ENCODE results near the gene ZNF446. TPM values are rescaled to one million over a fixed set of nuclear protein-coding genes. Genes with fewer than 3 reads are reported as not detected.
A peak's percentile ranks its signal among the peaks of the same experiment; 100 is the strongest.

The ZNF446 gene
- total RNA-seq, 1 experiment from 2014 or later: 8.9 TPM

- DNase-seq (no peak), ATAC-seq (peak; percentile 49)
- ChIA-PET POLR2A (ENCODE audit: unreplicated experiment) (no interaction called here), CTCF (interaction anchor here (0.6 kb wide), 1 partner anchor 621 kb away, joined by 4 read pairs; no protein-coding TSS in a partner anchor)
- H3K9me3 ChIP-seq (ENCODE audit: low read length): no peaks in the 10 kb centered on the region
- peak overlapping the region; percentile 93 for H3K4me2 ChIP-seq (ENCODE audit: low read length)
- H3F3A ChIP-seq (ENCODE audit: low read length, unreplicated experiment): no peaks in the 10 kb centered on the region
- no peaks in the 10 kb centered on the region for H3K27me3 ChIP-seq (ENCODE audit: low read length)
- peak overlapping the region; percentile 97 for H2AFZ ChIP-seq (ENCODE audit: low read length)
- BruUV-seq (replicated peaks): TSS peak; percentile 68
- H4K20me1 ChIP-seq (ENCODE audit: low read length): no peaks in the 10 kb centered on the region
- TF ChIP-seq CTCF (conservative IDR thresholded peaks at IDR 0.05; ENCODE audit: low read depth, low read length) (no peak), EZH2 (IDR thresholded peaks at IDR 0.05; ENCODE audit: low read length, unreplicated experiment) (no peak), EZH2phosphoT487 (IDR thresholded peaks at IDR 0.05; ENCODE audit: borderline replicate concordance, low read length) (no peak)
- no peaks in the 10 kb centered on the region for H3K9me2 ChIP-seq (replicated peaks; ENCODE audit: low read length)
- 0 out of 2 replicates have a peak, but pooled peaks cover 6% of the 10 kb centered on the region for H3K36me3 ChIP-seq (ENCODE audit: low read depth, low read length)
- H3K4me1 ChIP-seq (ENCODE audit: insufficient read depth, low read length): peaks cover 9% of the 10 kb centered on the region; the same call in 1 of the 2 replicates
- peak overlapping the region; percentile 80 for H3K4me3 ChIP-seq (ENCODE audit: low read length)
- intact Hi-C loops (cut with micrococcal nuclease): loop anchor here (1.0 kb wide), 1 partner anchor 161 kb away; the partner anchor contains the start of gene ERVK3-1
- H3K27ac ChIP-seq (ENCODE audit: low read length): no peak overlapping the region
- peaks cover 26% of the 10 kb centered on the region for H3K79me2 ChIP-seq (ENCODE audit: low read length)
- H3K9ac ChIP-seq (ENCODE audit: low read length): peak overlapping the region; percentile 87
Observed at GRCh38 chr19:58466089-58466759, 9.9 kb upstream of the ZNF446 start.

- intact Hi-C loops (cut with micrococcal nuclease): loop anchor here (1.0 kb wide), 2 partner anchors 59 to 162 kb away; partner anchors contain the start of genes ERVK3-1 and ZNF584
- ChIA-PET CTCF (interaction anchor here (0.6 kb wide), 1 partner anchor 622 kb away, joined by 4 read pairs; no protein-coding TSS in a partner anchor), POLR2A (ENCODE audit: unreplicated experiment) (no interaction called here)
- Histone ChIP-seq H3K4me2 (ENCODE audit: low read length) (peak within 1 kb of the TSS; percentile 93), H2AFZ (ENCODE audit: low read length) (peak within 1 kb of the TSS; percentile 97), H3K9me3 (ENCODE audit: low read length) (no peaks in the 10 kb centered on the region), H3K9ac (ENCODE audit: low read length) (peak within 1 kb of the TSS; percentile 87), H3F3A (ENCODE audit: low read length, unreplicated experiment) (no peaks in the 10 kb centered on the region), H3K36me3 (ENCODE audit: low read depth, low read length) (0 out of 2 replicates have a peak, but pooled peaks cover 6% of the 10 kb centered on the region), H3K27ac (ENCODE audit: low read length) (peak within 1 kb of the TSS; percentile 9; the same call in 1 of the 2 replicates), H3K9me2 (replicated peaks; ENCODE audit: low read length) (no peaks in the 10 kb centered on the region), H3K4me1 (ENCODE audit: insufficient read depth, low read length) (peaks cover 9% of the 10 kb centered on the region; the same call in 1 of the 2 replicates), H4K20me1 (ENCODE audit: low read length) (no peaks in the 10 kb centered on the region), H3K4me3 (ENCODE audit: low read length) (peak within 1 kb of the TSS; percentile 80), H3K27me3 (ENCODE audit: low read length) (no peaks in the 10 kb centered on the region), H3K79me2 (ENCODE audit: low read length) (peaks cover 26% of the 10 kb centered on the region)
- ATAC-seq (peak; percentile 94), DNase-seq (peak; percentile 99)
- BruUV-seq (replicated peaks): no TSS peak
- peak; percentile 36 for TF ChIP-seq CTCF (conservative IDR thresholded peaks at IDR 0.05; ENCODE audit: low read depth, low read length)
- no peak for TF ChIP-seq EZH2phosphoT487 (IDR thresholded peaks at IDR 0.05; ENCODE audit: borderline replicate concordance, low read length)
Observed at GRCh38 chr19:58466760-58467589, 9.2 kb upstream of the ZNF446 start, which contains the start of gene ZNF324. Gene ZNF324 (plus strand): TSS chr19:58467080. CDS start chr19:58469186, 2,106 bp downstream.
